WTC11 (cell line): ENCODE results near the gene DHX34. TPM values are rescaled to one million over a fixed set of nuclear protein-coding genes. Genes with fewer than 3 reads are reported as not detected.
A peak's percentile ranks its signal among the peaks of the same experiment; 100 is the strongest.

ENCODE experiments used
- ATAC-seq: fragments of 200-7000 bp; cut with Tn5 transposase; 2 replicates; pipeline ENCODE4 v1.10.0; 2021; ENCODE audit warnings: mild to moderate bottlenecking, moderate library complexity
- CTCF ChIA-PET: fragments of 300-600 bp; sonication (Branson Sonifier 250); formaldehyde crosslinking; loops from one replicate; lab custom pipeline; 2021; ENCODE audit warnings: antibody characterized with exemption; lab: Charles Lee
- POLR2A ChIA-PET: fragments of 350-600 bp; sonication (Branson Sonifier 250); formaldehyde crosslinking; loops from one replicate; lab custom pipeline; 2021; ENCODE audit warnings: antibody characterized with exemption; lab: Charles Lee
- DNase-seq: peaks from one replicate; pipeline ENCODE4 v3.0.0; 2021; ENCODE audit warnings: low spot score
- H3K27ac Mint-ChIP-seq: 2 replicates; pipeline ENCODE4 v1.8.0; 2021; ENCODE audit warnings: mixed read lengths
- H3K27me3 Mint-ChIP-seq: 2 replicates; pipeline ENCODE4 v1.8.0; 2021; ENCODE audit warnings: low read depth, mild to moderate bottlenecking, moderate library complexity, mixed read lengths
- H3K36me3 Mint-ChIP-seq: 2 replicates; pipeline ENCODE4 v1.8.0; 2021; ENCODE audit warnings: mixed read lengths
- H3K4me1 Mint-ChIP-seq: 2 replicates; pipeline ENCODE4 v1.8.0; 2022; ENCODE audit warnings: mixed read lengths
- H3K4me3 Mint-ChIP-seq: 2 replicates; pipeline ENCODE4 v1.8.0; 2021; ENCODE audit warnings: mild to moderate bottlenecking, moderate library complexity, mixed read lengths
- H3K9me3 Mint-ChIP-seq: 2 replicates; pipeline ENCODE4 v1.8.0; 2021; ENCODE audit warnings: mixed read lengths
- AFF4 ChIP-seq: sonication (generic); formaldehyde crosslinking; IDR thresholded peaks from 2 replicates; pipeline ENCODE4 v1.8.1; 2023; ENCODE audit warnings: mild to moderate bottlenecking, missing genetic modification reagents, borderline replicate concordance
- ATF3 ChIP-seq: sonication (generic); formaldehyde crosslinking; conservative IDR thresholded peaks from 2 replicates; pipeline ENCODE4 v1.8.1; 2022; ENCODE audit warnings: mild to moderate bottlenecking, missing genetic modification reagents
- JUN ChIP-seq: sonication (generic); formaldehyde crosslinking; IDR thresholded peaks from 2 replicates; pipeline ENCODE4 v1.8.0; 2023; ENCODE audit warnings: mild to moderate bottlenecking, missing genetic modification reagents
- MYBL2 ChIP-seq: sonication (generic); formaldehyde crosslinking; IDR thresholded peaks from 2 replicates; pipeline ENCODE4 v1.8.1; 2023; ENCODE audit warnings: mild to moderate bottlenecking, moderate library complexity, missing genetic modification reagents
- OVOL2 ChIP-seq: fragments of 250-450 bp; sonication (Bioruptor Pico); IDR thresholded peaks from 2 replicates; pipeline ENCODE4 v1.9.0; 2021; ENCODE audit warnings: mild to moderate bottlenecking, borderline replicate concordance
- PRDM15 ChIP-seq: sonication (generic); formaldehyde crosslinking; IDR thresholded peaks from 2 replicates; pipeline ENCODE4 v1.8.0; 2022; ENCODE audit warnings: missing genetic modification reagents
- RELA ChIP-seq: sonication (generic); formaldehyde crosslinking; IDR thresholded peaks from 2 replicates; pipeline ENCODE4 v1.8.1; 2022; ENCODE audit warnings: missing genetic modification reagents, mild to moderate bottlenecking, borderline replicate concordance
- TP53 ChIP-seq: sonication (generic); formaldehyde crosslinking; IDR thresholded peaks from 2 replicates; pipeline ENCODE4 v1.8.1; 2023; ENCODE audit warnings: mild to moderate bottlenecking, missing genetic modification reagents
- ZNF512 ChIP-seq: sonication (generic); formaldehyde crosslinking; IDR thresholded peaks from 2 replicates; pipeline ENCODE4 v1.8.1; 2022; ENCODE audit warnings: missing genetic modification reagents, borderline replicate concordance
- total RNA-seq: library from RNA; stranded (reverse); gene quantifications from 3 replicates; pipeline ENCODE4 v1.2.3, GENCODE V29; 2021

The DHX34 gene
- total RNA-seq, 1 experiment from 2014 or later, result 35.6 TPM

GRCh38 chr19:47418692-47419029, 69.5 kb downstream of the DHX34 start (continued):
- TF ChIP-seq AFF4 (CRISPR knock-in tag) (no peak), MYBL2 (CRISPR knock-in tag) (no peak), OVOL2 (CRISPR knock-in tag) (no peak), JUN (CRISPR knock-in tag) (no peak), ZNF512 (CRISPR knock-in tag) (no peak)

GRCh38 chr19:47419030-47419783, 70.1 kb downstream of the DHX34 start, which contains the start of gene MEIS3:
TSS of gene MEIS3 (minus strand) at chr19:47419527. CDS start at chr19:47419081, 446 bp downstream.
- ChIA-PET POLR2A (interaction anchor here (0.6 kb wide), 1 partner anchor 635 kb away, joined by 3 read pairs; no protein-coding TSS in a partner anchor), CTCF (interaction anchor here (0.6 to 2.9 kb wide), 9 partner anchors 9 to 294 kb away, joined by 3 to 21 read pairs (median 5); partner anchors contain the start of genes DHX34 and KPTN)
- Mint-ChIP-seq H3K9me3 (no peaks in the 10 kb centered on the region), H3K4me3 (peak within 1 kb of the TSS; percentile 67), H3K36me3 (peaks cover 7% of the 10 kb centered on the region), H3K27ac (no peak within 1 kb of the TSS), H3K4me1 (peaks cover 63% of the 10 kb centered on the region), H3K27me3 (peaks cover 86% of the 10 kb centered on the region)
- TF ChIP-seq TP53 (CRISPR knock-in tag), result 0 out of 2 replicates have a peak, but pooled peaks have one; percentile 47
- TF ChIP-seq PRDM15 (CRISPR knock-in tag), result peak; percentile 56
- no peak for TF ChIP-seq ATF3 (CRISPR knock-in tag)
- ATAC-seq (no peak), DNase-seq (no peak)

- H3K36me3 Mint-ChIP-seq, result peaks cover 3% of the 10 kb centered on the region
- H3K4me1 Mint-ChIP-seq, result peaks cover 61% of the 10 kb centered on the region
Measured at GRCh38 chr19:47419789-47420188, 70.7 kb downstream of the DHX34 start.

More at GRCh38 chr19:47419789-47420188, 70.7 kb downstream of the DHX34 start:
- CTCF ChIA-PET, result interaction anchor here (0.6 to 2.9 kb wide), 9 partner anchors 9 to 293 kb away, joined by 3 to 21 read pairs (median 5); partner anchors contain the start of genes DHX34, KPTN and NAPA
- no peak for DNase-seq
- no peak overlapping the region for H3K27ac Mint-ChIP-seq
- no peak for TF ChIP-seq RELA (CRISPR knock-in tag)
- POLR2A ChIA-PET, result no interaction called here
- peaks cover 92% of the 10 kb centered on the region for H3K27me3 Mint-ChIP-seq
- no peaks in the 10 kb centered on the region for H3K9me3 Mint-ChIP-seq
- H3K4me3 Mint-ChIP-seq, result peak overlapping the region; percentile 67
- ATAC-seq, result no peak
